ENCODE measurements around the gene PDE1A. TPM values are rescaled to one million over a fixed set of nuclear protein-coding genes. Genes with fewer than 3 reads are reported as not detected.

PDE1A gene
- total and polyA plus RNA-seq, 10 of the 15 experiments (the other 5 are each of a cell fraction or from before 2014, with no cell fraction given), result 1.1 TPM; not detected in 9

- TF ChIP-seq CHD2 (IDR thresholded peaks at IDR 0.05; ENCODE audit: borderline replicate concordance, low read depth, low read length) (no peak), BMI1 (IDR thresholded peaks at IDR 0.05; ENCODE audit: borderline replicate concordance) (no peak), JUNB (IDR thresholded peaks at IDR 0.05) (no peak), CBX3 (IDR thresholded peaks at IDR 0.05; ENCODE audit: borderline replicate concordance, low read depth) (no peak), SUPT20H (IDR thresholded peaks at IDR 0.05; ENCODE audit: borderline replicate concordance, control insufficient read depth, low read depth, low read length) (no peak), ZBTB33 (IDR thresholded peaks at IDR 0.05) (no peak)
Observed at GRCh38 chr2:182355815-182356214, 71.0 kb downstream of the PDE1A start (continued).

GRCh38 chr2:182351427-182351826, 75.4 kb downstream of the PDE1A start:
- intact Hi-C loops (cut with micrococcal nuclease; ENCODE audit: unreplicated experiment), result no loop called here
- in situ Hi-C loops (cut with MboI), result no loop called here
- ChIA-PET RAD21 (ENCODE audit: unreplicated experiment) (no interaction called here), CTCF (no interaction called here), POLR2A (no interaction called here), SMC1A (ENCODE audit: uncharacterized antibody, unreplicated experiment) (no interaction called here)
- Histone ChIP-seq H3K4me3 (no peak overlapping the region), H2AFZ (ENCODE audit: control insufficient read depth, low read depth, low read length) (no peak overlapping the region), H3K79me2 (ENCODE audit: control insufficient read depth, insufficient read depth, low read length) (no peaks in the 10 kb centered on the region), H3K36me3 (ENCODE audit: control insufficient read depth in 2 of 2, insufficient read depth in 2 of 2, low read length in 1 of 2) (no peaks in the 10 kb centered on the region), H3K9me3 (replicated peaks; ENCODE audit: control insufficient read depth, insufficient read depth, low read length) (no peaks in the 10 kb centered on the region), H3K27me3 (replicated peaks in 1 of 2; ENCODE audit: control insufficient read depth in 2 of 2, insufficient read depth in 2 of 2, low read length in 1 of 2) (no peaks in the 10 kb centered on the region; a peak in 1 of 4 replicates), H4K20me1 (ENCODE audit: control insufficient read depth, insufficient read depth) (no peaks in the 10 kb centered on the region), H3K27ac (ENCODE audit: control insufficient read depth, insufficient read depth) (no peak overlapping the region), H3K4me1 (ENCODE audit: control insufficient read depth, insufficient read depth, low read length) (no peaks in the 10 kb centered on the region), H3K4me2 (ENCODE audit: control insufficient read depth, insufficient read depth) (no peak overlapping the region), H3K9ac (ENCODE audit: control insufficient read depth, insufficient read depth, low read length) (no peak overlapping the region)
- no peak for TF ChIP-seq NFXL1 (IDR thresholded peaks at IDR 0.05; ENCODE audit: borderline replicate concordance)
- TF ChIP-seq ZBTB33 (IDR thresholded peaks at IDR 0.05), result no peak
- TF ChIP-seq SREBF2 (IDR thresholded peaks at IDR 0.05; ENCODE audit: low read length), result no peak
- no peak for TF ChIP-seq HDGF (IDR thresholded peaks at IDR 0.05)
- FAIRE-seq, result no peak
- 53% methylated on average over 4 of the region's 4 CpGs for WGBS (ENCODE audit: insufficient coverage, insufficient replicate concordance, low lambda C conversion rate, missing lambda C conversion rate)
- no peak for DNase-seq (ENCODE audit: low read depth, low spot score)
- no TSS peak for BruUV-seq (replicated peaks)
- ATAC-seq, result no peak

Data from GM12878 (cell line).